GM12878 (cell line): ENCODE data around the gene RAB35. TPM values are rescaled to one million over a fixed set of nuclear protein-coding genes. Genes with fewer than 3 reads are reported as not detected.

Experiments
- ATAC-seq: fragments of 200-7000 bp; cut with Tn5 transposase; 3 replicates; pipeline ENCODE4 v1.9.1; 2020; ENCODE audit warnings: mild to moderate bottlenecking, moderate library complexity
- BruUV-seq: library from RNA; stranded (reverse); fragments of 400-500 nt; replicated peaks from 2 replicates; lab custom pipeline; 2021; lab: Mats Ljungman, UMichigan
- CTCF ChIA-PET: fragments of 300-600 bp; sonication (Branson Sonifier 250); formaldehyde crosslinking; extraction: SDS; loops from one replicate; lab custom pipeline; 2021; ENCODE audit warnings: inconsistent platforms; lab: Yijun Ruan, JAX
- POLR2A ChIA-PET: fragments of 350-600 bp; formaldehyde crosslinking; extraction: SDS; loops from one replicate; lab custom pipeline; 2021; ENCODE audit warnings: inconsistent platforms; lab: Charles Lee
- RAD21 ChIA-PET: fragments of 300-600 bp; sonication (Branson Sonifier 250); formaldehyde crosslinking; loops from one replicate; lab custom pipeline; 2023; ENCODE audit warnings: antibody characterized with exemption; ENCODE audit not compliant: unreplicated experiment; lab: Charles Lee
- SMC1A ChIA-PET: fragments of 300-600 bp; sonication (Branson Sonifier 250); formaldehyde crosslinking; loops from one replicate; lab custom pipeline; 2023; ENCODE audit not compliant: unreplicated experiment, uncharacterized antibody; lab: Charles Lee
- DNase-seq: peaks from one replicate; pipeline ENCODE4 v3.0.0-alpha.2; 2011; ENCODE audit warnings: low read depth, low spot score
- FAIRE-seq: peaks from 3 replicates; lab custom pipeline; 2011; peaks lifted over from hg19 to GRCh38; lab: Jason Lieb, UNC
- H2AFZ ChIP-seq: 2 replicates; pipeline ENCODE4 v1.6.0; 2011; ENCODE audit warnings: low read depth, low read length, control low read depth; ENCODE audit not compliant: control insufficient read depth
- H3K27ac ChIP-seq: 2 replicates; pipeline ENCODE4 v1.5.1; 2011; ENCODE audit warnings: control low read depth; ENCODE audit not compliant: control insufficient read depth, insufficient read depth
- H3K27me3 ChIP-seq, 2 experiments: replicated peaks in 1 of 2; 2 replicates each; pipeline versions ENCODE4 v1.6.0 to v1.6.1; 2011; ENCODE audit warnings: low read length in 1 of 2; ENCODE audit not compliant: control insufficient read depth in 2 of 2, insufficient read depth in 2 of 2
- H3K36me3 ChIP-seq, 2 experiments: 2 replicates each; pipeline ENCODE4 v1.5.1; 2011; ENCODE audit warnings: low read length in 1 of 2; ENCODE audit not compliant: control insufficient read depth in 2 of 2, insufficient read depth in 2 of 2
- H3K4me1 ChIP-seq: 2 replicates; pipeline ENCODE4 v1.6.1; 2011; ENCODE audit warnings: mild to moderate bottlenecking, low read length, moderate library complexity, mixed read lengths; ENCODE audit not compliant: control insufficient read depth, insufficient read depth
- H3K4me2 ChIP-seq: 2 replicates; pipeline ENCODE4 v1.6.0; 2011; ENCODE audit warnings: control low read depth; ENCODE audit not compliant: control insufficient read depth, insufficient read depth
- H3K4me3 ChIP-seq: fragments of 200-600 bp; sonication (generic); 2 replicates; pipeline ENCODE4 v1.5.1; 2016
- H3K79me2 ChIP-seq: 2 replicates; pipeline ENCODE4 v1.6.0; 2011; ENCODE audit warnings: low read length; ENCODE audit not compliant: control insufficient read depth, insufficient read depth
- H3K9ac ChIP-seq: 2 replicates; pipeline ENCODE4 v1.8.0; 2011; ENCODE audit warnings: low read length, control low read depth, mixed read lengths; ENCODE audit not compliant: control insufficient read depth, insufficient read depth
- H3K9me3 ChIP-seq: replicated peaks from 3 replicates; pipeline ENCODE4 v1.5.1; 2011; ENCODE audit warnings: mild to moderate bottlenecking, low read length; ENCODE audit not compliant: control insufficient read depth, insufficient read depth
- H4K20me1 ChIP-seq: 2 replicates; pipeline ENCODE4 v1.6.0; 2011; ENCODE audit not compliant: control insufficient read depth, insufficient read depth
- MXI1 ChIP-seq: fragments of 150-350 bp; IDR thresholded peaks from 2 replicates; pipeline ENCODE4 v1.6.1; 2011; ENCODE audit warnings: low read depth, mild to moderate bottlenecking, inconsistent platforms, low read length, improper control_type of control experiment
- MYB ChIP-seq: fragments of 150-350 bp; IDR thresholded peaks from 2 replicates; pipeline ENCODE4 v1.6.1; 2014; ENCODE audit warnings: mild to moderate bottlenecking, low read depth, low read length, borderline replicate concordance
- NFXL1 ChIP-seq: fragments of 450-650 bp; IDR thresholded peaks from 2 replicates; pipeline ENCODE4 v1.6.1; 2017; ENCODE audit warnings: antibody characterized with exemption, mild to moderate bottlenecking, borderline replicate concordance
- POLR2A ChIP-seq: IDR thresholded peaks from 2 replicates; pipeline ENCODE4 v1.6.1; 2011; ENCODE audit warnings: low read depth, mild to moderate bottlenecking, low read length
- TAF1 ChIP-seq: IDR thresholded peaks from 2 replicates; pipeline ENCODE4 v1.6.1; 2011; ENCODE audit warnings: mild to moderate bottlenecking, low read depth, low read length, borderline replicate concordance
- WGBS: methylation state at CpG from one replicate; pipeline ENCODE4 v1.1.6; 2016; ENCODE audit warnings: low lambda C conversion rate; ENCODE audit not compliant: insufficient replicate concordance, insufficient coverage; ENCODE audit errors: missing lambda C conversion rate; 5-methylcytosine and 5-hydroxymethylcytosine counted together
- in situ Hi-C: fragments of 300-500 bp; cut with MboI; formaldehyde crosslinking; loops from 9 replicates; pipeline ENCODE4 v1.14.3; 2018; ENCODE audit warnings: mixed read lengths
- intact Hi-C: fragments of 100-400 bp; cut with micrococcal nuclease; formaldehyde crosslinking; loops from one replicate; pipeline ENCODE4 v1.14.2; 2022; ENCODE audit not compliant: unreplicated experiment
- polyA plus RNA-seq, 11 experiments: library from polyadenylated mRNA; depleted of rRNA in 4 of 11; unstranded in 6 of 11; stranded (reverse) in 5 of 11; fragments of >200 nt; fragmentation: Nextera tagmentation in 4 of 11; fragmentation: Illumina TruSeq in 1 of 11; extraction: Ambion mirVana in 4 of 11; extraction: Trizol in 1 of 11; gene quantifications; 1 replicate in 1 of 11; 2 replicates in 10 of 11; pipeline versions ENCODE4 v1.2.1 to v1.2.3, GENCODE V29; 2011 to 2016; ENCODE audit warnings: inconsistent platforms in 2 of 11, missing spikeins in 2 of 11, low read depth in 1 of 11
- total RNA-seq, 4 experiments: library from RNA; depleted of rRNA in 3 of 4; stranded (reverse); fragments of >200 nt in 3 of 4; fragmentation: Illumina TruSeq in 1 of 4; extraction: Trizol in 1 of 4; gene quantifications; 2 replicates each; pipeline versions ENCODE4 v1.2.1 to v1.2.3, GENCODE V29; 2013 to 2021
- TF ChIP-seq, protein P1 (sequence below), 3 experiments: IDR thresholded peaks in 2 of 3; conservative IDR thresholded peaks in 1 of 3; 2 replicates each; pipeline ENCODE4 v1.5.1; 2011; ENCODE audit warnings: low read depth in 3 of 3, low read length in 3 of 3, mild to moderate bottlenecking in 3 of 3, control low read depth in 2 of 3, moderate library complexity in 2 of 3, inconsistent platforms in 1 of 3, mixed read lengths in 1 of 3; ENCODE audit not compliant: control insufficient read depth in 2 of 3, insufficient read depth in 1 of 3; ENCODE audit errors: extremely low read depth in 1 of 3
- TF ChIP-seq, protein P2 (sequence below): IDR thresholded peaks from 2 replicates; pipeline ENCODE4 v1.6.1; 2012; ENCODE audit warnings: low read depth, low read length, improper control_type of control experiment

Gene RAB35
- total and polyA plus RNA-seq, 10 of the 15 experiments (the other 5 are each of a cell fraction or from before 2014, with no cell fraction given), result 0.76 to 99.2 (median 43.8) TPM

DNA sequence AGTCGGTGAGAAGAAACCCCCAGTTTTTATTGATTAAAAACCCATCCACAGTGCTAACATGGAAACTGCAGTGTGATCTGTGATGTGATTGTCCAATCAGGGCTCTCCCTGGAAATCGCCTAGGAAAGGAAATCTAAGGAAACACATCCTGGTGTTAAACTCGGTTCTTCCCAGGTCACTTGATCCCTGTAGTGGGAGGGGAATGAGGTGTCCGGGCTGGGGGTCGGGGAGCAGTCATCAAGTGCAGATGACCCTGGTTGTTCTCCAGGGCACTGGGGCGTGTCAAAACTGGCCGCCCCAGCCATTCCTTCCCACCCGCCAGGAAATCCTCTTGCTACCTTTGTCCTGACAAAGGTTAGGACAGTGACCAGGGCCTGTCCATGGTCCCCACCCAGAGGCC lies 20.8 kb downstream of the RAB35 start (continued):
- TF ChIP-seq, protein P1, sequence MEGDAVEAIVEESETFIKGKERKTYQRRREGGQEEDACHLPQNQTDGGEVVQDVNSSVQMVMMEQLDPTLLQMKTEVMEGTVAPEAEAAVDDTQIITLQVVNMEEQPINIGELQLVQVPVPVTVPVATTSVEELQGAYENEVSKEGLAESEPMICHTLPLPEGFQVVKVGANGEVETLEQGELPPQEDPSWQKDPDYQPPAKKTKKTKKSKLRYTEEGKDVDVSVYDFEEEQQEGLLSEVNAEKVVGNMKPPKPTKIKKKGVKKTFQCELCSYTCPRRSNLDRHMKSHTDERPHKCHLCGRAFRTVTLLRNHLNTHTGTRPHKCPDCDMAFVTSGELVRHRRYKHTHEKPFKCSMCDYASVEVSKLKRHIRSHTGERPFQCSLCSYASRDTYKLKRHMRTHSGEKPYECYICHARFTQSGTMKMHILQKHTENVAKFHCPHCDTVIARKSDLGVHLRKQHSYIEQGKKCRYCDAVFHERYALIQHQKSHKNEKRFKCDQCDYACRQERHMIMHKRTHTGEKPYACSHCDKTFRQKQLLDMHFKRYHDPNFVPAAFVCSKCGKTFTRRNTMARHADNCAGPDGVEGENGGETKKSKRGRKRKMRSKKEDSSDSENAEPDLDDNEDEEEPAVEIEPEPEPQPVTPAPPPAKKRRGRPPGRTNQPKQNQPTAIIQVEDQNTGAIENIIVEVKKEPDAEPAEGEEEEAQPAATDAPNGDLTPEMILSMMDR (IDR thresholded peaks at IDR 0.05 in 2 of 3, conservative IDR thresholded peaks at IDR 0.05 in 1 of 3; ENCODE audit: control insufficient read depth in 2 of 3, extremely low read depth in 1 of 3, insufficient read depth in 1 of 3, low read depth in 3 of 3, low read length in 3 of 3), result no peak
- no peak for TF ChIP-seq MXI1

DNA sequence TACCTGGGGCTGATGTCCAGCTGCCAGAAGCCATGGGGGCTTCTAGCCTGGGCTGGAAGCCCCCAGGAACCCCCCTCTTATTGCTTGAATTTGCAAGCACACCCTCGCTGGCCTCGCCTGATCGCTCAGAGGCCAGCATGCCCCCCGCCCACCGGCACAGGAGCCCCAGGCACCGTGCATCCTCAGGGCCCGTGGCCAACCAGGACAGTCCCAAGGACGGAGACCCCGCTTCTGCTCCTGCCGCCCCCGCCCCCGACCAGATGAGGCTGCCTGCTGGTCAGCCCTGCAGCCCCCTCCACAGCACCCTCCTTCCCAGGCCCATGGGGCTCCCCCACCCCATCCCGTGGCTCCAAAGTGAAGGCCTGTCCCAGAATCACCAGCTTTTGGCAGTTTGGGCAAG lies 21.2 kb downstream of the RAB35 start:
- Histone ChIP-seq H2AFZ (no peak overlapping the region), H3K9ac (no peak overlapping the region), H3K9me3 (no peaks in the 10 kb centered on the region), H3K4me1 (no peaks in the 10 kb centered on the region), H3K4me2 (no peak overlapping the region), H3K27me3 (no peaks in the 10 kb centered on the region), H4K20me1 (no peaks in the 10 kb centered on the region; the same call in 1 of the 2 replicates), H3K79me2 (peaks cover 5% of the 10 kb centered on the region), H3K4me3 (no peak overlapping the region), H3K36me3 (peaks cover 27 to 58% of the 10 kb centered on the region in 2 experiments), H3K27ac (no peak overlapping the region)
- intact Hi-C loops, result no loop called here
- CTCF ChIA-PET, result interaction anchor here (0.7 kb wide), 1 partner anchor 28 kb away, joined by 3 read pairs; no protein-coding TSS in a partner anchor
- FAIRE-seq (no peak), ATAC-seq (no peak), DNase-seq (no peak)
- RAD21 ChIA-PET, result no interaction called here
- POLR2A ChIA-PET, result no interaction called here
- in situ Hi-C loops, result no loop called here
- SMC1A ChIA-PET, result no interaction called here
- BruUV-seq, result no TSS peak
- WGBS, result 98% methylated on average over 13 of the region's 13 CpGs
- no peak for TF ChIP-seq NFXL1
- TF ChIP-seq, protein P2, sequence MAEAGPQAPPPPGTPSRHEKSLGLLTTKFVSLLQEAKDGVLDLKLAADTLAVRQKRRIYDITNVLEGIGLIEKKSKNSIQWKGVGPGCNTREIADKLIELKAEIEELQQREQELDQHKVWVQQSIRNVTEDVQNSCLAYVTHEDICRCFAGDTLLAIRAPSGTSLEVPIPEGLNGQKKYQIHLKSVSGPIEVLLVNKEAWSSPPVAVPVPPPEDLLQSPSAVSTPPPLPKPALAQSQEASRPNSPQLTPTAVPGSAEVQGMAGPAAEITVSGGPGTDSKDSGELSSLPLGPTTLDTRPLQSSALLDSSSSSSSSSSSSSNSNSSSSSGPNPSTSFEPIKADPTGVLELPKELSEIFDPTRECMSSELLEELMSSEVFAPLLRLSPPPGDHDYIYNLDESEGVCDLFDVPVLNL, result no peak
- TF ChIP-seq TAF1, result no peak
- TF ChIP-seq POLR2A, result peak; percentile 42
- no peak for TF ChIP-seq MYB
